ENCODE results near the gene XYLT1.

DNA sequence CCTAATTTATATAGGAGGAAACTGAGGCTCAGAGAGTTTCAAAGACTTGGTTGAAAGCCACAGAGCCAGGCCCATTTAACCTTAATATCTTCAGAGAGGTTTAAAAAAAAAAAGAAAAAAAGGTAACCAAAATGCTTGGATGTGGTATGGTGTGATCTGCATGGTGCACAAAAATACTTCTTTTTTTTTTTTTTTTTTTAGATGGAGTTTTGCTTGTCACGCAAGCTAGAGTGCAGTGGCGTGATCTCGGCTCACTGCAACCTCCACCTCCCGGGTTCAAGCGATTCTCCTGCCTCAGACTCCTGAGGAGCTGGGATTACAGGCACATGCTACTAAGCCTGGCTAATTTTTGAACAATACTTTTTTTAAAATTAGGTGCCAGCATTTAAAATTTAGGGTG, 101.8 kb downstream of the XYLT1 start:
- TF ChIP-seq EZH2phosphoT487 (IDR thresholded peaks at IDR 0.05; ENCODE audit: insufficient read depth, low read depth), result no peak
- no peak for TF ChIP-seq EZH2 (IDR thresholded peaks at IDR 0.05; ENCODE audit: insufficient read depth, poor library complexity, severe bottlenecking)
